Left cardiac atrium (tissue), 4 donors: Measurements from ENCODE around the gene CEP63. TPM values are rescaled to one million over a fixed set of nuclear protein-coding genes. Genes with fewer than 3 reads are reported as not detected.
A peak's percentile ranks its signal among the peaks of the same experiment; 100 is the strongest.

Experiments used
- ATAC-seq, 2 donors: fragments of 200-7000 bp; cut with Tn5 transposase; one replicate each; pipeline ENCODE4 v1.9.1; 2020; ENCODE audit warnings: mild to moderate bottlenecking in 2 of 2, moderate library complexity in 2 of 2
- DNase-seq: peaks from one replicate; pipeline ENCODE4 v3.0.0-alpha.2; 2020
- intact Hi-C, 2 donors: fragments of 100-400 bp; cut with DNase I; formaldehyde crosslinking; loops; one replicate each; pipeline versions ENCODE4 v1.14.1 to v1.15.1; 2022 to 2023
- long read RNA-seq: library from polyadenylated mRNA; unstranded; transcript quantifications from one replicate; pipeline ENCODE4 v2.0.0, GENCODE V29; 2021
- total RNA-seq, 2 donors: library from RNA; stranded (reverse); fragmentation: NEBNext Ultra II Directional; extraction: Animal tissue kit (Norgen Biotek cat#: 25700); gene quantifications; one replicate each; pipeline ENCODE4 v1.2.1, GENCODE V29; 2021
- donor health status: DM: no; HTN: yes; CAD: no.
- donor health status: DM: no; HTN: yes; CAD: no; lungs with severe emphysema.
- donor health status: DM: yes; HTN: yes; CAD: no.
- donor health status: Dilated cardiomyopathy.

The CEP63 gene
- total RNA-seq, result 10 to 100 TPM; 30.2 to 31.7 TPM
- long read RNA-seq, transcript CEP63-201 (12 exons, 2,056 nt), result major isoform, 5 of 30 reads
- long read RNA-seq, partial matches to known transcripts, result 6 of 30 reads
- long read RNA-seq, other reads (novel, unspliced or antisense), result 16 of 30 reads

DNA sequence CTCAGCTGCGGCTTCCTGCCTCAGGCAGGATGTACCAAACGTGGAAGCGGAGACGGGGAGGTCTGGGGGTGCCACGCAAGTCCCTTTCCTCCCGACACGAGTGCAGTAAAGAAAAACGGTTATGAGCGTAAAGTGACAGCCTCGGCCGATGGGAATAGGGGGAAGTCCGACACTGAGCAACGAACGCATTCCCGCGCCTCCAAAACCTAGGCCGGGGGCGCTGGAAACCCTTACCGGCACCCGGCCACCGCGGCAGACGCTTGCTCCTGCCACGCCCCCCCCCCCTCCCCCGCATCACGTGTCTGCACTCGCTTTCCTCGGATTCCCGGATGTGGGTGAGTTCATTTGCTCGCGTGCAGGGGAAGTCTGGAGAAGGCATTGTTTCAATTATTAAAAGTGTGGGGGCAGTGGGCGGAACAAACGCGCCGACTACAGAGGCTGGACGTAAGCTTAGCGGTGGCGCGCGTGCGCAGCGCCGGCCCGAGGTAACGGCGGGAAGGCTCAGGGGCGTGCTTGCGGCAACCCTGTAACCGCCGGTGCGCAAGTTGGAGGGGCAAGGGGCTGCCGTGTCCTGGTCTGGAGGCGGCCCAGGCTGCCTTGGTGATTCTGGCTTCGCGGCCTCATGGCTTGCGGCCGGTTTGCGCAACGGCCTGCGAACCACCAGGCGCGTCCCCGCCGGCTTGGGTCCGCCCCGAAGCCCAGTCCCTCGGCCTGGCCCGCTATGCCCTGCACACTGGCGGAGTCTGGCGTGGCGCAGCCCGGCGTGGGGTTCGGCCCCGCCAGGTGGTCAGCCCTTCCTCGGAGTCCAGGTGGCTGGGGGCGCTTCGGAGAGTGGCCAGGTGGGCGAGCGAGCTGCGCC is at the start of gene CEP63, which contains the start of gene ANAPC13:
Gene CEP63, plus strand, starts transcription at position 340 of the 859 bp plus-strand sequence. CDS start 9,264 bp downstream, outside the sequence.
Gene ANAPC13, minus strand, starts transcription at position 268 of the 859 bp plus-strand sequence. CDS start 3,081 bp downstream, outside the sequence.
- intact Hi-C loops, result no loop called here
- DNase-seq (peak; percentile 94), ATAC-seq (peak; percentile 95)

- DNase-seq (no peak), ATAC-seq (no peak)
- intact Hi-C loops, result no loop called here
These were observed 48.6 kb upstream of the CEP63 start for GRCh38 chr3:134437211-134437752.

DNA sequence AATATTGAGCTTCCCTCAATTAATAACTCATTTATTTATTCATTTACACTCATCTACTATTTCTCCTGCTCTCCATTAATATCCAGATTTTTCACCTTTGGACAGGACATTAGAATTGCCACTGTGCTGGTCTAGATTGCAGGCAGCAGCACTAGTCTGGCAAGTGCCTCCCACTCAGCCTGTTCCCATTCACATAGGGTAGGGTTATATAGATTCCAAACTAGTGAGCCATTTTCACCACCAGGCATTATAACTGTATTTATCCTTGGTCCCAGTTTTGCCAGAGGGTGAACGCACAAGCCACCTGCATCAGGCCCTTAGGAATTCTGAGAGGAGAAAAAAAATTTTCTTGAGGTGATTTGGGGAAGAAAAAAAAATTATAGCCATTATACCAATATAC is 44.5 kb upstream of the CEP63 start:
- ATAC-seq, result no peak
- intact Hi-C loops, result no loop called here
- no peak for DNase-seq

GRCh38 chr3:134441821-134442220 is 44.0 kb upstream of the CEP63 start:
- ATAC-seq, result no peak

GRCh38 chr3:134445095-134445494 is 40.8 kb upstream of the CEP63 start:
- intact Hi-C loops, result no loop called here
- ATAC-seq, result no peak
- no peak for DNase-seq

More at GRCh38 chr3:134441821-134442220, 44.0 kb upstream of the CEP63 start:
- intact Hi-C loops, result no loop called here
- DNase-seq, result no peak

GRCh38 chr3:134445636-134446035 is 40.2 kb upstream of the CEP63 start:
- intact Hi-C loops, result no loop called here
- DNase-seq, result no peak
- ATAC-seq, result peak; percentile 69 to 80

DNA sequence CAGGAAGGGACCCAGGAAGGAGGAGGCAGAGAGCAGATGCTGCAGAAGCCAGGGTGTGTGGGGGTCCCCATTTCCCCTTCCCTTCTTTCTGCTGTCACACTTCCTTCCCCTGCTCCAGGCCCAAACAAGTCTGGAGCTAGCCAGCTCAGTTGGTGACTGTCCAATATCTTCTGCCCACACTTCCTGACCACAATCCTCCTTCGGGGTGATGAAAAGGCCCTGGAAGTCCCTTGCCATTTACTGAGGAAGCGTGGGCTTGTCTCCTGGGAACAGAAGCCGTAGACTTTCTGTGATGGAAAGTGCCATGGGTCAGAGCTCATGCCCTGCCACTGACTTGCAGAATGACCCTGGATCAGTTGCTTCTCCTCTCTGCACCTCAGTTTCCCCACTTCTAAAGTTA is 39.1 kb upstream of the CEP63 start:
- intact Hi-C loops, result no loop called here
- DNase-seq (no peak), ATAC-seq (peak; percentile 31 to 37)

GRCh38 chr3:134447351-134447750 is 38.5 kb upstream of the CEP63 start:
- DNase-seq (no peak), ATAC-seq (no peak)
- intact Hi-C loops, result no loop called here

- intact Hi-C loops, result no loop called here
- DNase-seq (no peak), ATAC-seq (no peak)
These were observed 37.2 kb upstream of the CEP63 start for GRCh38 chr3:134448664-134449063.

GRCh38 chr3:134449277-134449676 is 36.6 kb upstream of the CEP63 start:
- intact Hi-C loops, result no loop called here
- ATAC-seq (peak; percentile 61 to 68), DNase-seq (no peak)

GRCh38 chr3:134449951-134450350 is 35.9 kb upstream of the CEP63 start:
- intact Hi-C loops, result no loop called here
- no peak for ATAC-seq
- DNase-seq, result no peak

DNA sequence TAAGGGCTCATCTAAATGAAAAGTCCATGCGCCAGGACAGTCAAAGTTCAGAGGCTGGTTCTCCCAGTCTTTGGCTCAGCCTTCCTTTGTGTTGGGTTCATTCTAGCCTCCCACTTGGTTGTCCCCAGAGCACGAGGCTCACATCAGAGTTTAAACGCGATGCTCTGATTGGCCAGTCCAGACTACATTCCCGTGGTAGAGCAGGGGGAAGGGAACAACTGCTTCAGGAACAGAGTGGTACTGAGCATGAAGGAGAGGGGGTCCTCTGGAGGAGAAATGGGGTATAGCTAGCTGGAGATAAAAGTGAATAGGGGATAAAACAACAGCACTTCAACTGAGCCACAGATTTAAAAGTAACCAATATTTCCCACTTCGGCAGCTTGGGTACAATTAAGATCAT is 32.2 kb upstream of the CEP63 start:
- intact Hi-C loops, result no loop called here
- ATAC-seq, result no peak
- no peak for DNase-seq

DNA sequence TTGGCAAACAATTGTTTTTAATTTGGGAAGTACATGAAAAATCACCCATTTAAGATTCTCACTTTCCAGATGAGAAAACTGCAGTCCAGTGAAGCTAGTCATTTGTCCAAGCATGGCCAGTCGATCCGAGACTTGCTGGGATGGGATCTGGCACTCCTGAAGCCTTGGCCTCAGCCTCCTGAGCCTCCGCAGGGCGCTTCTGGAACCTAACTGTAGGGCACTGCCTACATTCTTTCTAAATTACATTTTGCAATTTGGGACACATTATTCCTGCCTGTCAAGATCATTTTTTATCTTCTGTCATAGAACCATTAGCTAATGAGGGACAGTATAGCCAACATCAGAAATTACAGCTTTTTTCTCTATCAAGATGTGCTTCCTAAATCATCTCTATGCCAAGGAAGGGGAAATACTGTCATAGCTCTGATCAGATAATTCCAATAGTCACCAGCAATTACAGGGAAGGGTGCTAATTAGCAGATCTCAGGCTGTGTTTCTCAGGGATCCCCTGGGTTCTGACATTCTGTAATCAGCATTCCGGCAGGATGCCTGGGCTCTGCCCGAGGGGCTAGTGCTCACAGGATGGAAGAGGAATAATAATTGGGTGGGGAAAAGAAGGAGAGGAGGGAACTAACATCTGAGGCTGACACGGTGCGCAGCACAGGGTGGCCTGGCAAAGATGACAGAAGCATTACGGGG is 28.3 kb upstream of the CEP63 start:
- intact Hi-C loops, result no loop called here
- DNase-seq (no peak), ATAC-seq (no peak)

- intact Hi-C loops, result no loop called here
- no peak for ATAC-seq
These were observed 27.4 kb upstream of the CEP63 start for GRCh38 chr3:134458406-134458945.

DNA sequence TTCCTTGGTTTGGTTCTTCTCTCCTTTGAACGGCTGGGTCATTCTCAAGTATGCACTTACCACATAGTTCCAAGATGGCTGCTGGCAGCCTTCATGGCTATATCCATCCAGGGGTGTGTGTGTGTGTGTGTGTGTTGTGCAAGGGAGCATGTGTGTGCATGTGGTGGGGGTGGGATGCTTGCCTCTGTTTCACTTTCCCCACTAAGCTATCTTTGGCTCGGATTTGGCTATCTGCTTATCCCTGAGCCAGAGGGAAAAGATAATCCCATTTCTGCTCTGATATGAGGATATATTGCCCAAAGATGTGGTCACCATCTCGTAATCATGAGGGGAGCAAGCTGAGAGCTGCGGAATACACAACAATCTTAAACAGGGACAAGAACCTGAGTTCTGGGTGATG is 26.3 kb upstream of the CEP63 start:
- ATAC-seq (no peak), DNase-seq (no peak)
- intact Hi-C loops, result no loop called here

More at GRCh38 chr3:134458406-134458945, 27.4 kb upstream of the CEP63 start:
- no peak for DNase-seq

GRCh38 chr3:134460965-134461364 is 24.9 kb upstream of the CEP63 start:
- intact Hi-C loops, result no loop called here
- no peak for ATAC-seq
- DNase-seq, result no peak

GRCh38 chr3:134462331-134462941 is 23.4 kb upstream of the CEP63 start:
- DNase-seq (no peak), ATAC-seq (peak; percentile 28 to 39)
- intact Hi-C loops, result no loop called here

DNA sequence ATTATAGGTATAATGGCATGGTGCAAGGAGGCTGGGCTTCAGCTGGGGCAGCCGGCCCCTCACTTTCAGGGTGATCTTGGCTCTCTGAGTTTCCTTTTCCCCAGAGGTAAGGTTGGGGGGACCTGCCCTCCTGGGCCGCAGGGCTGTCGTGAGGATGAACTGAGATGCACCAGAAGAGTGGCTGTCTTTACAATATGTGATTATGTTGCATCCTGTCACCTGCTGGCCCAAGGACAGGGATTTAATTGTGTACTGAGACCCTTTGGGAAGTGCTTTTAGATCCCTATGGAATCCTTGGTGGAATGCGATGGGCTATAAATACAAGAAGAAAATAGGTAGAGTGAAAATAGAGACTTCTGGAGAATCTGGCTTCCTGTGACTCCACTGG is 22.2 kb upstream of the CEP63 start:
- ATAC-seq, result no peak
- intact Hi-C loops, result no loop called here
- DNase-seq, result no peak

GRCh38 chr3:134464064-134464688 is 21.7 kb upstream of the CEP63 start:
- intact Hi-C loops, result no loop called here
- ATAC-seq (peak; percentile 75 to 78), DNase-seq (peak; percentile 65)
